ENCODE measurements around the gene NOL4L. TPM values are rescaled to one million over a fixed set of nuclear protein-coding genes. Genes with fewer than 3 reads are reported as not detected.

The NOL4L gene
- total RNA-seq, 2 experiments from 2014 or later = 15.2 to 18.3 TPM

GRCh38 chr20:32435449-32436107 lies 149.6 kb downstream of the NOL4L start:
- CTCF ChIA-PET = no interaction called here
- H3K27ac Mint-ChIP-seq = no peak overlapping the region

DNA sequence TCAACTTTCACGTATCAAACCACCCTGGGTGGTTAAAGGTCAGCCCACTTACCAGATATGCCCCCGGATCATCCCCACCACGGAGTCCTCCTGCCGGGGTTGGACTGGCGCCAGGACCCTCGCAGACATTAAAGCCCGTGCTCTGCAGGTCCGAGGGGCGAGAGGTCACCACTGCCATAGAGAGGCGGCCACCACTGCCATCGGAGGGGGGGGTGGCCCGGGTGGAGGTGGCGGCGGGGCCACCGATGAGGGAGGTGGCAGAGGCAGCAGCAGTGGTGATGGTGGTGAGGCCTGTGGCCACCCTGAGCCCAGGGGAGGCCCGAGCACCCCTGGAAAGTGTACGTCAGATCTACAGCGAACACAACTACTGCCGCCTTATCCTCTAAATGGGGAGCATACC lies 150.7 kb downstream of the NOL4L start:
- DNase-seq (no peak), ATAC-seq (no peak)
- Mint-ChIP-seq H3K4me1 (peaks cover 19% of the 10 kb centered on the region), H3K36me3 (peaks cover 52% of the 10 kb centered on the region), H3K9me3 (ENCODE audit: low read depth) (no peaks in the 10 kb centered on the region), H3K4me3 (no peak overlapping the region), H3K27me3 (no peaks in the 10 kb centered on the region), H3K27ac (no peak overlapping the region)
- CTCF ChIA-PET = no interaction called here

More at GRCh38 chr20:32435449-32436107, 149.6 kb downstream of the NOL4L start:
- ATAC-seq (no peak), DNase-seq (no peak)
- H3K9me3 Mint-ChIP-seq (ENCODE audit: low read depth) = no peaks in the 10 kb centered on the region
- no peak overlapping the region for H3K4me3 Mint-ChIP-seq
- peaks cover 49% of the 10 kb centered on the region for H3K36me3 Mint-ChIP-seq
- peaks cover 24% of the 10 kb centered on the region for H3K4me1 Mint-ChIP-seq
- no peaks in the 10 kb centered on the region for H3K27me3 Mint-ChIP-seq

DNA sequence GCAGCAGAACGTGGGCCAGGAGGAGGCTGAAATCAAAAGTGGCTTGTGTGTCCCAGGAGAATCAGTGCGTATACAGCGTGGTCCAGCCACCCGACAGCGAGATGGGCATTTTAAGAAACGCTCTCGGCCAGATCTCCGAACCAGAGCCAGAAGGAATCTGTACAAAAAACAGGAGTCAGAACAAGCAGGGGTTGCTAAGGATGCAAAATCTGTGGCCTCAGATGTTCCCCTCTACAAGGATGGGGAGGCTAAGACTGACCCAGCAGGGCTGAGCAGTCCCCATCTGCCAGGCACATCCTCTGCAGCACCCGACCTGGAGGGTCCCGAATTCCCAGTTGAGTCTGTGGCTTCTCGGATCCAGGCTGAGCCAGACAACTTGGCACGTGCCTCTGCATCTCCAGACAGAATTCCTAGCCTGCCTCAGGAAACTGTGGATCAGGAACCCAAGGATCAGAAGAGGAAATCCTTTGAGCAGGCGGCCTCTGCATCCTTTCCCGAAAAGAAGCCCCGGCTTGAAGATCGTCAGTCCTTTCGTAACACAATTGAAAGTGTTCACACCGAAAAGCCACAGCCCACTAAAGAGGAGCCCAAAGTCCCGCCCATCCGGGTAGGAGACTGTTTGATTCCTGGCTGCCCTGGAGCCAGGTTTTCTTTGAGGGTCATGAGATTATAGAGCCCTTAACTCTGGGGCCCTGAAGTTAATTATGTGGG lies 151.7 kb downstream of the NOL4L start:
- no peak for ATAC-seq
- DNase-seq = no peak
- no peak overlapping the region for H3K4me3 Mint-ChIP-seq
- no peaks in the 10 kb centered on the region for H3K27me3 Mint-ChIP-seq
- H3K27ac Mint-ChIP-seq = no peak overlapping the region
- H3K9me3 Mint-ChIP-seq (ENCODE audit: low read depth) = no peaks in the 10 kb centered on the region
- H3K4me1 Mint-ChIP-seq = peaks cover 9% of the 10 kb centered on the region
- CTCF ChIA-PET = no interaction called here
- H3K36me3 Mint-ChIP-seq = peaks cover 50% of the 10 kb centered on the region

DNA sequence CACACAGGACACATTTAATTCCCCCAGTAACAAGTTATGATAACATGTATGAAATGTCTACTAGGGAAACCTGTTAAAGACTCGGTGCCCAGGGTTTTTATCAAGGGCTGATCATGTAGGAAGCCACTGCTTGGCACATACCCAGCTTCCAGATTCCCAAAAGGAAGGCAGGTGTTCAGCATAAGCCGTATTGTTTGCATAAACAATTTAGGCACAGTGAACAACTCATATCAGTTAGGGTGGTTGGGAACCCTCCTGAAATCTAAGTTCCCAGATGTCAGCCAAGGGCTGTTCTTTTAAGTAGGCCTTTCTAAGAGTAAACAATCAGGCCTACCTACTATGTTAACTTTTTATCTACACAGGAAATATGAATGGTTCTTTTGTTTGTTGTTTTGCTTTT lies 152.9 kb downstream of the NOL4L start:
- Mint-ChIP-seq H3K4me3 (no peak overlapping the region), H3K36me3 (peaks cover 56% of the 10 kb centered on the region), H3K9me3 (ENCODE audit: low read depth) (no peaks in the 10 kb centered on the region), H3K27ac (no peak overlapping the region), H3K4me1 (peaks cover 2% of the 10 kb centered on the region), H3K27me3 (no peaks in the 10 kb centered on the region)
- DNase-seq = no peak
- no peak for ATAC-seq
- CTCF ChIA-PET = interaction anchor here (1.7 kb wide), 1 partner anchor 12 kb away, joined by 4 read pairs; no protein-coding TSS in a partner anchor

DNA sequence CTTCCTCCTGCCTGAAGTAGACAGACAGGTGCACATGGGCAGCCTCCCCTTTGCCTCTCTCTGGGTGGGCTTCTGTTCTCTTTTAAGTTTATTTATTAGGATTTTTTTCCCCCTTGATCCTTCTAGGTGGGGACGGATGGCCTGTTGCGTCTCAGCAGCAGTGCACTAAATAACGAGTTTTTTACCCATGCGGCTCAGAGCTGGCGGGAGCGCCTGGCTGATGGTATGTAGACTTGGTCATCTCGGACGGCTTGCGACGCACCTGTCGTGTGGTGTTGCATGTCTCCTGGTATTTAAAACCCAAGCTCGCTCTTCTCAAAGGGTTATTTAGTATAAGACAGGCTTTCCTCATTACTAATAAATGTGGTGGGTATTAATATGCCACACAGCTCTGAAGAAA lies 153.7 kb downstream of the NOL4L start:
- H3K36me3 Mint-ChIP-seq = peaks cover 55% of the 10 kb centered on the region
- CTCF ChIA-PET = interaction anchor here (1.0 to 1.7 kb wide), 4 partner anchors 13 to 223 kb away, joined by 3 to 4 read pairs (median 4); no protein-coding TSS in a partner anchor
- H3K27ac Mint-ChIP-seq = no peak overlapping the region
- no peaks in the 10 kb centered on the region for H3K27me3 Mint-ChIP-seq
- H3K9me3 Mint-ChIP-seq (ENCODE audit: low read depth) = no peaks in the 10 kb centered on the region
- H3K4me1 Mint-ChIP-seq = no peaks in the 10 kb centered on the region
- ATAC-seq (no peak), DNase-seq (no peak)
- H3K4me3 Mint-ChIP-seq = no peak overlapping the region

- CTCF ChIA-PET = interaction anchor here (1.4 to 1.5 kb wide), 2 partner anchors 11 to 65 kb away, joined by 3 to 4 read pairs; no protein-coding TSS in a partner anchor
- DNase-seq (no peak), ATAC-seq (no peak)
- Mint-ChIP-seq H3K4me1 (peaks cover 2% of the 10 kb centered on the region), H3K36me3 (peaks cover 60% of the 10 kb centered on the region), H3K27ac (no peak overlapping the region), H3K27me3 (no peaks in the 10 kb centered on the region), H3K4me3 (no peak overlapping the region), H3K9me3 (ENCODE audit: low read depth) (no peaks in the 10 kb centered on the region)
These were observed 155.3 kb downstream of the NOL4L start for GRCh38 chr20:32429745-32430360.

DNA sequence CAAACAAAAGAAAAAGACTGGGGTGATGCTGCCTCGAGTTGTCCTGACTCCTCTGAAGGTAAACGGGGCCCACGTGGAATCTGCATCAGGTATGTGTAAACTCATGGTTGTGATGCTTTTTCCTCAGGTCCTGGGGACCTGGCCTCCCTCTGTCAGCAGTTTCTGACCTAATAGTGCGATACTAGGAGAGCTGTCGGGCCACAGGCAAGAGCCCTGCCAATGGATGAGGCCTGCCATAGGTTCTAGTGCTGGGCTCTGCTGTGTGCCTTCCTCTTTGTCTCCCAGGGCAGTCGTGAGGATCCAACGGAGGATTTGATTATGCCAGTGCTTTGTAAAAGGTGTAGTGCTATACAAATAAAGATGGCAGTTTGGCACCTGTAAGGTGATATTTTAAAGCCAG lies 155.8 kb downstream of the NOL4L start:
- CTCF ChIA-PET = interaction anchor here (1.4 kb wide), 1 partner anchor 11 kb away, joined by 3 read pairs; no protein-coding TSS in a partner anchor
- DNase-seq = no peak
- H3K9me3 Mint-ChIP-seq (ENCODE audit: low read depth) = no peaks in the 10 kb centered on the region
- peaks cover 2% of the 10 kb centered on the region for H3K4me1 Mint-ChIP-seq
- H3K36me3 Mint-ChIP-seq = peaks cover 60% of the 10 kb centered on the region
- no peak overlapping the region for H3K27ac Mint-ChIP-seq
- no peak overlapping the region for H3K4me3 Mint-ChIP-seq
- H3K27me3 Mint-ChIP-seq = no peaks in the 10 kb centered on the region
- no peak for ATAC-seq

- DNase-seq (no peak), ATAC-seq (no peak)
- no peaks in the 10 kb centered on the region for H3K9me3 Mint-ChIP-seq (ENCODE audit: low read depth)
- peaks cover 2% of the 10 kb centered on the region for H3K4me1 Mint-ChIP-seq
- peaks cover 48% of the 10 kb centered on the region for H3K36me3 Mint-ChIP-seq
- no peaks in the 10 kb centered on the region for H3K27me3 Mint-ChIP-seq
- CTCF ChIA-PET = interaction anchor here (0.6 kb wide), 1 partner anchor 55 kb away, joined by 4 read pairs; no protein-coding TSS in a partner anchor
- peak overlapping the region; percentile 17 for H3K27ac Mint-ChIP-seq
- H3K4me3 Mint-ChIP-seq = no peak overlapping the region
These were observed 157.1 kb downstream of the NOL4L start for GRCh38 chr20:32427996-32428395.

- no peak for ATAC-seq
- H3K9me3 Mint-ChIP-seq (ENCODE audit: low read depth) = no peaks in the 10 kb centered on the region
- DNase-seq = no peak
- H3K4me3 Mint-ChIP-seq = no peak overlapping the region
- H3K27ac Mint-ChIP-seq = no peak overlapping the region
- H3K36me3 Mint-ChIP-seq = peaks cover 22% of the 10 kb centered on the region
- H3K27me3 Mint-ChIP-seq = no peaks in the 10 kb centered on the region
- CTCF ChIA-PET = interaction anchor here (0.7 to 1.3 kb wide), 3 partner anchors 14 to 1245 kb away, joined by 3 to 4 read pairs (median 3); no protein-coding TSS in a partner anchor
- peaks cover 14% of the 10 kb centered on the region for H3K4me1 Mint-ChIP-seq
These were observed 163.8 kb downstream of the NOL4L start for GRCh38 chr20:32421290-32421689.

- H3K36me3 Mint-ChIP-seq = peaks cover 17% of the 10 kb centered on the region
- no peak overlapping the region for H3K4me3 Mint-ChIP-seq
- H3K27ac Mint-ChIP-seq = no peak overlapping the region
- no peaks in the 10 kb centered on the region for H3K27me3 Mint-ChIP-seq
- H3K9me3 Mint-ChIP-seq (ENCODE audit: low read depth) = no peaks in the 10 kb centered on the region
- peaks cover 26% of the 10 kb centered on the region for H3K4me1 Mint-ChIP-seq
- CTCF ChIA-PET = interaction anchor here (0.7 kb wide), 1 partner anchor 372 kb away, joined by 3 read pairs; no protein-coding TSS in a partner anchor
- ATAC-seq = no peak
- no peak for DNase-seq
These were observed 166.8 kb downstream of the NOL4L start for GRCh38 chr20:32418376-32418775.

DNA sequence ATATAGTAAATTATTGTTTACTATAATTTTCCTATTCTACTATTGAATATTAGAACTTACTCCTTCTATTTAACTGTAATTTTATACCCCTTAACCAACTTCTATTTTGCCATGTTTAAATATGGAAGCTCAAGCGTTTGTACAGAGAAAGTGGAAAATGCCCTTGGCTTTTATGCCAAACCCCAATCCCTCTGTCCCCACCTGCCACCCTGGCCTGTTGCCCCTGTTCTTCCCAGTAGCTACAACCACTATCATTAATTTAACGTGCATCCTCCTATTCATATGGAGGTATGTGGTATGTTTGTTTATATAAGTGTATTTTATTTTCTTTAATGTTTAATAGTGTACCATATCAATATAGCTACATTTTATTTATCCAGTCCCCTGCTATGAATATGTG lies 168.9 kb downstream of the NOL4L start:
- H3K9me3 Mint-ChIP-seq (ENCODE audit: low read depth) = no peaks in the 10 kb centered on the region
- ATAC-seq (no peak), DNase-seq (no peak)
- no peaks in the 10 kb centered on the region for H3K27me3 Mint-ChIP-seq
- H3K4me3 Mint-ChIP-seq = no peak overlapping the region
- H3K36me3 Mint-ChIP-seq = peaks cover 20% of the 10 kb centered on the region
- no peak overlapping the region for H3K27ac Mint-ChIP-seq
- peaks cover 37% of the 10 kb centered on the region for H3K4me1 Mint-ChIP-seq
- CTCF ChIA-PET = no interaction called here

DNA sequence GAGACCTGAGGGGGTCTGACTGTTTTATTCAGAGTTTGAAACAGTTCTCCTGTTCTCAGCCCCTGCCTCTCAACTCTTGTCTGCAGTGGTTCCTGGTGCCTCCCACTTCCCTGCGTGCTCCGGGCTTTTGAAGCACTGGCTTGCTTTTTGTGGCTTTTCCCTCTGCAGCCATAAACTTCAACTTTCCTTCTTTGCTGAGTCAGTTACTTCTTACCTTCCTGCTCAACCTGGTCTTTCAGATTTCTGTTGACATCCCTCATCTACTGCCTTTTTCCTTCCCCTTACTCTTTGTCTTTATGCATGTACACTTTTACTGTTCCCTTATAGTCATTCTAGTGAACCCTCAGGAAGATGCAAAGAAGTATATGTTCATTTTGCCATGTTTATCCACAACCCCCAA lies 169.6 kb downstream of the NOL4L start:
- no peak for ATAC-seq

GRCh38 chr20:32411955-32412706 lies 173.0 kb downstream of the NOL4L start:
- Mint-ChIP-seq H3K27me3 (no peaks in the 10 kb centered on the region), H3K36me3 (peaks cover 24% of the 10 kb centered on the region), H3K9me3 (ENCODE audit: low read depth) (no peaks in the 10 kb centered on the region), H3K4me3 (no peak overlapping the region), H3K27ac (no peak overlapping the region), H3K4me1 (peaks cover 42% of the 10 kb centered on the region)
- no peak for DNase-seq
- CTCF ChIA-PET = interaction anchor here (0.7 to 0.9 kb wide), 2 partner anchors 16 to 425 kb away, joined by 3 read pairs; no protein-coding TSS in a partner anchor
- no peak for ATAC-seq

More for the DNA sequence above, 169.6 kb downstream of the NOL4L start:
- Mint-ChIP-seq H3K27me3 (no peaks in the 10 kb centered on the region), H3K4me1 (peaks cover 35% of the 10 kb centered on the region), H3K27ac (no peak overlapping the region), H3K4me3 (no peak overlapping the region), H3K36me3 (peaks cover 19% of the 10 kb centered on the region), H3K9me3 (ENCODE audit: low read depth) (no peaks in the 10 kb centered on the region)
- CTCF ChIA-PET = no interaction called here
- DNase-seq = no peak
